Activated CD8-positive, alpha-beta T cell treated with anti-CD3 and anti-CD28 coated beads, Interleukin-2, amount 10 ng/mL, durations not matched to agents 7 days and 5 days (primary cell): ENCODE data around the gene DSEL. TPM values are rescaled to one million over a fixed set of nuclear protein-coding genes. Genes with fewer than 3 reads are reported as not detected.

Experiments
- ATAC-seq: fragments of 150-1000 bp; cut with Tn5 transposase; one replicate; pipeline ENCODE4 v1.10.0; 2021; ENCODE audit warnings: moderate library complexity
- CTCF ChIA-PET: fragments of 350-600 bp; sonication (Branson Sonifier 250); formaldehyde crosslinking; loops from one replicate; lab custom pipeline; 2021; ENCODE audit warnings: antibody characterized with exemption; lab: Charles Lee
- POLR2A ChIA-PET: fragments of 350-600 bp; sonication (Branson Sonifier 250); formaldehyde crosslinking; loops from one replicate; lab custom pipeline; 2021; ENCODE audit warnings: antibody characterized with exemption; lab: Charles Lee
- DNase-seq: peaks from one replicate; pipeline ENCODE4 v3.0.0-alpha.2; 2020
- H3K27ac Mint-ChIP-seq: one replicate; pipeline ENCODE4 v1.8.0; 2021; ENCODE audit warnings: mild to moderate bottlenecking, mixed read lengths
- H3K27me3 Mint-ChIP-seq: one replicate; pipeline ENCODE4 v1.8.0; 2021; ENCODE audit warnings: low read depth, mixed read lengths
- H3K36me3 Mint-ChIP-seq: one replicate; pipeline ENCODE4 v1.8.0; 2021; ENCODE audit warnings: low read depth, mixed read lengths
- H3K4me1 Mint-ChIP-seq: one replicate; pipeline ENCODE4 v1.8.0; 2021; ENCODE audit warnings: low read depth, mixed read lengths
- H3K4me3 Mint-ChIP-seq: one replicate; pipeline ENCODE4 v1.8.0; 2021; ENCODE audit warnings: mild to moderate bottlenecking, mixed read lengths
- H3K9me3 Mint-ChIP-seq: one replicate; pipeline ENCODE4 v1.8.0; 2022; ENCODE audit warnings: mixed read lengths; ENCODE audit not compliant: insufficient read depth
- total RNA-seq, 2 experiments: library from RNA; stranded (reverse); gene quantifications; one replicate each; pipeline ENCODE4 v1.2.3, GENCODE V29; 2021

The DSEL gene
- total RNA-seq, 2 experiments from 2014 or later: 0.05 to 0.08 TPM

DNA sequence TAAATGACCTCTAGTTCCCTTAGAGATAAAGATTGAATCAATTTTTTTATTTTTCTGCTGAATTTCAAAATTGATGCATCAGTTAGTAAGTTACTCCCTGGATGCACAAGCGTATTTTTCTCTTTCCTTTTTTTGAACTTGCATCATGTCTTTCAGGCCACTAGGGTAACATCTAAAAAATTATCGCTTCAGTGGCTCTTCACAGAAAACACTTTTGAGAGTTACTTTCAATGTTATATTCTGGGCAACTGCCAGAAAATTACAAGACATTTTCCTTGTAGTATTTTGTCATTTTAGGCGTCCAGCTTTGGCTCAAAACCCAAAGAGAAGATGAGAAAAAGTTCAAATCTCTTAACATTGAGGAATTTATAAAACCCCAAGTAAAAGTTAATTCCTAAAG, 59.8 kb downstream of the DSEL start:
- CTCF ChIA-PET: no interaction called here
- no peaks in the 10 kb centered on the region for H3K36me3 Mint-ChIP-seq
- H3K27me3 Mint-ChIP-seq: peaks cover 2% of the 10 kb centered on the region
- ATAC-seq (no peak), DNase-seq (no peak)
- H3K4me3 Mint-ChIP-seq: no peak overlapping the region
- POLR2A ChIA-PET: no interaction called here
- H3K9me3 Mint-ChIP-seq: no peaks in the 10 kb centered on the region
- no peak overlapping the region for H3K27ac Mint-ChIP-seq
- H3K4me1 Mint-ChIP-seq: peaks cover 5% of the 10 kb centered on the region
